RWPE2 (cell line): ENCODE data around the gene CD27.
"Not testable (repeated sequence)": the region's sequence is repeated elsewhere in the genome, so short reads cannot be mapped to it uniquely, and the experiment has no call there.

Experiments used
- ATAC-seq: fragments of 200-7000 bp; cut with Tn5 transposase; 3 replicates; pipeline ENCODE4 v1.9.1; 2021; ENCODE audit warnings: low read depth
- DNase-seq: peaks from one replicate; pipeline ENCODE4 v3.0.0-alpha.2; 2020; ENCODE audit warnings: low spot score
- H3K27ac ChIP-seq: fragments of 450-650 bp; 2 replicates; pipeline ENCODE4 v1.5.1; 2017; ENCODE audit warnings: mild to moderate bottlenecking; ENCODE audit not compliant: poor library complexity, severe bottlenecking
- H3K27me3 ChIP-seq: fragments of 250-450 bp; sonication (Bioruptor Pico); 2 replicates; pipeline ENCODE4 v1.5.1; 2021; ENCODE audit warnings: mild to moderate bottlenecking, moderate library complexity; ENCODE audit not compliant: insufficient read depth, poor library complexity, severe bottlenecking
- H3K36me3 ChIP-seq: fragments of 250-450 bp; sonication (Bioruptor Pico); 2 replicates; pipeline ENCODE4 v1.5.1; 2020; ENCODE audit warnings: low read depth, mild to moderate bottlenecking, moderate library complexity
- H3K4me1 ChIP-seq: fragments of 250-450 bp; sonication (Bioruptor Pico); 2 replicates; pipeline ENCODE4 v1.5.1; 2021; ENCODE audit warnings: mild to moderate bottlenecking, moderate library complexity; ENCODE audit not compliant: insufficient read depth, poor library complexity, severe bottlenecking
- H3K4me3 ChIP-seq: fragments of 250-450 bp; sonication (Bioruptor Pico); 2 replicates; pipeline ENCODE4 v1.5.1; 2021; ENCODE audit warnings: mild to moderate bottlenecking, moderate library complexity; ENCODE audit not compliant: severe bottlenecking
- H3K9me3 ChIP-seq: fragments of 250-450 bp; sonication (Bioruptor Pico); 2 replicates; pipeline ENCODE4 v1.5.1; 2021; ENCODE audit warnings: mild to moderate bottlenecking, moderate library complexity; ENCODE audit not compliant: severe bottlenecking
- TF ChIP-seq, protein P1 (sequence below): fragments of 450-650 bp; IDR thresholded peaks from one replicate; pipeline ENCODE4 v1.5.1; 2017; ENCODE audit warnings: mild to moderate bottlenecking, moderate library complexity; ENCODE audit not compliant: poor library complexity, severe bottlenecking

CD27 gene

DNA sequence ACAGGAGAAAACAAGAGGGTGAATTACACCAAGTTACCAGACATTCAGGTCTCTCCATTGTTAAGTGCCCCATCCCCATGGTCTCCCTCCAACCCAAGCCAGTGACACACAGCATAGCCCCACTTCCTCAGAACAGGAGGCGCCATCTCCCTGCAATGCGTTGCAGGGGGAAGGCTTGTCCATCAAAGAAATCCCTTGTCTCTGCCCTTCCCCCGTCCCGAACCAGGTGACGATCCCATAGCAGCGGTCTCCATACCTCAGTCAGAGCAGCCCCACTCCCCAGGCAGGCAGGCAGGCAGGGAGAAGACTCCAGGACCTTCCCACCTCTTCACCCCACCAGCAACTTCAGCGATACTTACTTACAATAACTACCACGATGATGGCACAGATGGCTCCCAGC lies 19.8 kb downstream of the CD27 start:
- DNase-seq: no peak
- H3K4me3 ChIP-seq: no peak overlapping the region
- peaks cover 27% of the 10 kb centered on the region for H3K36me3 ChIP-seq
- no peak for ATAC-seq
- TF ChIP-seq, protein P1, sequence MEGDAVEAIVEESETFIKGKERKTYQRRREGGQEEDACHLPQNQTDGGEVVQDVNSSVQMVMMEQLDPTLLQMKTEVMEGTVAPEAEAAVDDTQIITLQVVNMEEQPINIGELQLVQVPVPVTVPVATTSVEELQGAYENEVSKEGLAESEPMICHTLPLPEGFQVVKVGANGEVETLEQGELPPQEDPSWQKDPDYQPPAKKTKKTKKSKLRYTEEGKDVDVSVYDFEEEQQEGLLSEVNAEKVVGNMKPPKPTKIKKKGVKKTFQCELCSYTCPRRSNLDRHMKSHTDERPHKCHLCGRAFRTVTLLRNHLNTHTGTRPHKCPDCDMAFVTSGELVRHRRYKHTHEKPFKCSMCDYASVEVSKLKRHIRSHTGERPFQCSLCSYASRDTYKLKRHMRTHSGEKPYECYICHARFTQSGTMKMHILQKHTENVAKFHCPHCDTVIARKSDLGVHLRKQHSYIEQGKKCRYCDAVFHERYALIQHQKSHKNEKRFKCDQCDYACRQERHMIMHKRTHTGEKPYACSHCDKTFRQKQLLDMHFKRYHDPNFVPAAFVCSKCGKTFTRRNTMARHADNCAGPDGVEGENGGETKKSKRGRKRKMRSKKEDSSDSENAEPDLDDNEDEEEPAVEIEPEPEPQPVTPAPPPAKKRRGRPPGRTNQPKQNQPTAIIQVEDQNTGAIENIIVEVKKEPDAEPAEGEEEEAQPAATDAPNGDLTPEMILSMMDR: no peak
- H3K27ac ChIP-seq: no peak overlapping the region
- no peaks in the 10 kb centered on the region for H3K27me3 ChIP-seq
- H3K9me3 ChIP-seq: no peaks in the 10 kb centered on the region
- peaks cover 1% of the 10 kb centered on the region for H3K4me1 ChIP-seq

DNA sequence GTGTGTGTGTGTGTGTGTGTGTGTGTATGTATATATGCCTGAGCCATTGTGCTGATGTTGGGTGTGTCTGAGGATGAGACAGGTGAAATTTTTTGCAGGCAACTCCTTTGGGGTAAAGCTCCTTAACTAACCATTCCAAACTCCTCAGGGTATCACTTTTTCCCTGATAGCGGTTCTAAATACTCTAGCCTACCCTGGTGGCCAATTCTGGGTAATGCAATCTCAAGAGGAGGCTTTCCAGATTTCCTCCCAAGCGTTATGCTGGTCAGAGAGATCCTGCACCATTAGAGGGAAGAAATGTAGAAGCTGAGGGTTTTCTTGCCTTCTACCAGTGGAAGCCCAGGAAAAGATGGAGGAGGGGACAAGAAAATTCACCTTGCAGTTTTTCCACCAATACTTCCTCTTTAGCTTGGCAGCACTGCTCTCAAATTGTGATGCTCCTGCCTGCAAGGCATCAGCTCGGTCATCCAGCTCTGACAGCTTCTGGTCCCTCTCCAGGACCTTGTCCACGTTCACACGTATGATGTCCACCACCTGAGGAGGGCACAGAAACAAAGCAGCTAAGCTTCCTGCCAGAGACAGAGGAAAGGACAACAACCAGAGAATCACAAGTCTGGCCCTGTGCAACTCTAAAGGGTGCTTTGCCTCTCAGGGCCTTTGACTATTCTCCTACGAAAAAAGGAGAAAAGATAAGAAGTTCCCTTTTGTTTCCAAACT lies 20.9 kb downstream of the CD27 start:
- Histone ChIP-seq H3K27ac (no peak overlapping the region), H3K9me3 (no peaks in the 10 kb centered on the region), H3K36me3 (peaks cover 18% of the 10 kb centered on the region), H3K4me1 (peaks cover 4% of the 10 kb centered on the region), H3K4me3 (no peak overlapping the region), H3K27me3 (no peaks in the 10 kb centered on the region)
- TF ChIP-seq, protein P1: peak; percentile 76
- DNase-seq (no peak), ATAC-seq (peak; percentile 55)

DNA sequence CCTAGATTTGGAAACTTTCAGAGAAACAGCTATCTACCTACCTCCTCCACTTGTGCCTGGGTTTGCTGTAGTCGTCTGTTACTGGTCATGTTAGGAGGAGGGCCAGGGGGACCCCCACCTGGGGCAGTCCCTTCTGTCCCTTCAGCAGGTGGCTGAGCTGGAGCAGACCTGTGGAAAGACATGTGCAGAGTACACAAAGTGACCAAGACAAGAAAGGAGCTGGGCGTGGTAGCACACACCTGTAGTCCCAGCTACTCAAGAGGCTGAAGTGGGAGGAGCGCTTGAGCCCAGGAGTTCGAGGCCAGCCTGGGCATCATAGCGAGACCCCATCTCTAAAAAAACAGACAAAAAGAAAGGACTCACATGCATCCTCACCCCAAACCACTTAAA lies 21.4 kb downstream of the CD27 start:
- Histone ChIP-seq H3K27me3 (no peaks in the 10 kb centered on the region), H3K4me3 (no peak overlapping the region), H3K27ac (no peak overlapping the region), H3K9me3 (no peaks in the 10 kb centered on the region), H3K36me3 (peaks cover 15% of the 10 kb centered on the region; the same call in 1 of the 2 replicates), H3K4me1 (peaks cover 4% of the 10 kb centered on the region)
- ATAC-seq (no peak), DNase-seq (no peak)
- TF ChIP-seq, protein P1: no peak

DNA sequence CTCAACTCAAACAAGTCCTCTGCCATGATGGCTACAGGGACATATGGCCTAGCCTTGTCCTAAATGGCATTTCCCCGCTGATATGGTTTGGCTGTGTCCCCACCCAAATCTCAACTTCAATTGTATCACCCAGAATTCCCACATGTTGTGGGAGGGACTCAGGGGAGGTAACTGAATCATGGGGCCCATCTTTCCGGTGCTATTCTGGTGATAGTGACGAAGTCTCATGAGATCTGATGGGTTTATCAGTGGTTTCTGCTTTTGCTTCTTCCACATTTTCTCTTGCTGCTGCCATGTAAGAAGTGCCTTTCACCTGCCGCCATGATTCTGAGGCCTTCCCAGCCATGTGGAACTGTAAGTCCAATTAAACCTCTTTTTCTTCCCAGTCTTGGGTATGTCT lies 22.0 kb downstream of the CD27 start:
- H3K4me1 ChIP-seq, H3K9me3 ChIP-seq, ATAC-seq, H3K27ac ChIP-seq, DNase-seq, H3K4me3 ChIP-seq, H3K27me3 ChIP-seq: not testable (repeated sequence)
- H3K36me3 ChIP-seq: peaks cover 15% of the 10 kb centered on the region; the same call in 1 of the 2 replicates

DNA sequence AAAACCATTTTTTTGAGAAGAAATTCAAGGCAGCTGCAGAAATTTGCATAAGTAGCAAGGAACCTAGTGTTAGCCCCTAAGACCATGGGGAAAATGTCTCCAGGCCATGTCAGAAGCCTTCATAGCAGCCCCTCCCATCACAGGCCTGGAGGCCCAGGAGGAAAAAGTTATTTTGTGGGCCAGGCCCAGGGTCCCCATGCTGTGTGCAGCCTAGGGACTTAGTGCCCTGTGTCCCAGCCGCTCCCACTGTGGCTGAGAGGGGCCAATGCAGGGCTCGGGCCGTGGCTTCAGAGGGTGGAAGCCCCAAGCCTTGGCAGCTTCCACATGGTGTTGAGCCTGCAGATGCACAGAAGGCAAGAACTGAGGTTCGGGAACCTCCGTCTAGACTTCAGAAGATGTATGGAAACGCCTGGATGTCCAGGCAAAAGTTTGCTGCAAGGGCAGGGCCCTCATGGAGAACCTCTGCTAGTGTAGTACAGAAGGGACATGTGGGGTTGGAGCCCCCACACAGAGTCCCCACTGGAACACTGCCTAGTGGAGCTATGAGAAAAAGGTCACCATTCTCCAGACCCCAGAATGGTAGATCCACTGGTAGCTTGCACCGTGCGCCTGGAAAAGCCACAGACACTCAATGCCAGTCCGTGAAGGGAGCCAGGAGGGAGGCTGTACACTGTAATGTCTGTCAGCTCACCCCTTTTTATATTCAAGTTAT lies 23.0 kb downstream of the CD27 start:
- H3K4me1 ChIP-seq, H3K27ac ChIP-seq, H3K27me3 ChIP-seq, H3K9me3 ChIP-seq, DNase-seq, ATAC-seq, H3K4me3 ChIP-seq: not testable (repeated sequence)
- peaks cover 11% of the 10 kb centered on the region; the same call in 1 of the 2 replicates for H3K36me3 ChIP-seq

DNA sequence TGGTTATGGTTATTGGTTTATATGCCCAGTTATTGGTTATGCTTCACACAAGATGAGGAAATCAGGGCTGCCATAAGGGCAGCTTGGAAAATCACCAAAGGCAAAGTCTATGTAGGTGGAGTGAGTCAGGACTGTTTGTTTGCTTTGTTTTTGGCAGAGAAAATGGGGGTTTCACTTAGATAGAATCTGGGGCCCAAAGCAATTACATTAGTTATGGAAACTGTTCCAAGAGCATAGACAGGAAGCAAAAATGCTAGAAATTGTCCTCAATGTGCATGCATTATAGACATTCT lies 23.5 kb downstream of the CD27 start:
- DNase-seq (no peak), ATAC-seq (no peak)
- Histone ChIP-seq H3K36me3 (peaks cover 11% of the 10 kb centered on the region; the same call in 1 of the 2 replicates), H3K4me1 (peaks cover 4% of the 10 kb centered on the region), H3K9me3 (no peaks in the 10 kb centered on the region), H3K27ac (no peak overlapping the region), H3K27me3 (no peaks in the 10 kb centered on the region), H3K4me3 (no peak overlapping the region)
- TF ChIP-seq, protein P1: no peak
